ENCODE results near the gene HIGD1A.

DNA sequence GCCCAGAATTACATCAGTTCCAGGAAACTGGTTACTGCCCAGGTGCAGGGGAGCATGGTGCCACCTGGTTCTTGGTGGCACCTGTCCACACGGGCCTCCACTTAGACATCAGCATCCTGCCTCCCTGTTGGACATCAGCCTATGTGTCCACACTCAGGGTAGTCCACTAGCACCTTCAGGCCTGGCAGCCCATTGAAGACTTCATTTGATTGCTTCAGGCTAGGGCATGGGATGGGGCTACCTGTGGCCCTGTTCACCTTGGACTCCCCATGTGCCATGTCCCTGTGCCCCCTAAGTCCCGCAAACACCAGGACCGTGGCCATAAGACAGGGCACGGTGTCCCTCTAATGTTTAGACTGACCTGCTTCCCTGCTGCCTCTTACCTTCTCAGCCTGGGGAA lies 40.5 kb upstream of the HIGD1A start:
- TF ChIP-seq, protein P1, sequence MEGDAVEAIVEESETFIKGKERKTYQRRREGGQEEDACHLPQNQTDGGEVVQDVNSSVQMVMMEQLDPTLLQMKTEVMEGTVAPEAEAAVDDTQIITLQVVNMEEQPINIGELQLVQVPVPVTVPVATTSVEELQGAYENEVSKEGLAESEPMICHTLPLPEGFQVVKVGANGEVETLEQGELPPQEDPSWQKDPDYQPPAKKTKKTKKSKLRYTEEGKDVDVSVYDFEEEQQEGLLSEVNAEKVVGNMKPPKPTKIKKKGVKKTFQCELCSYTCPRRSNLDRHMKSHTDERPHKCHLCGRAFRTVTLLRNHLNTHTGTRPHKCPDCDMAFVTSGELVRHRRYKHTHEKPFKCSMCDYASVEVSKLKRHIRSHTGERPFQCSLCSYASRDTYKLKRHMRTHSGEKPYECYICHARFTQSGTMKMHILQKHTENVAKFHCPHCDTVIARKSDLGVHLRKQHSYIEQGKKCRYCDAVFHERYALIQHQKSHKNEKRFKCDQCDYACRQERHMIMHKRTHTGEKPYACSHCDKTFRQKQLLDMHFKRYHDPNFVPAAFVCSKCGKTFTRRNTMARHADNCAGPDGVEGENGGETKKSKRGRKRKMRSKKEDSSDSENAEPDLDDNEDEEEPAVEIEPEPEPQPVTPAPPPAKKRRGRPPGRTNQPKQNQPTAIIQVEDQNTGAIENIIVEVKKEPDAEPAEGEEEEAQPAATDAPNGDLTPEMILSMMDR (IDR thresholded peaks at IDR 0.05; ENCODE audit: low read length), result no peak
- TF ChIP-seq EZH2phosphoT487 (IDR thresholded peaks at IDR 0.05; ENCODE audit: low read length), result no peak

Measured in MM.1S (cell line).